SU-DHL-6 (cell line): Measurements from ENCODE around the gene LCE1A.

Experiments
- EZH2phosphoT487 ChIP-seq: fragments of 200-600 bp; sonication (generic), shearing (Covaris generic); conservative IDR thresholded peaks from 2 replicates; pipeline ENCODE4 v1.6.1; 2018; ENCODE audit warnings: mild to moderate bottlenecking, antibody characterized with exemption, low read length, moderate library complexity, mixed read lengths
- TF ChIP-seq, protein P1 (sequence below): fragments of 200-600 bp; sonication (generic); IDR thresholded peaks from one replicate; pipeline ENCODE4 v1.5.1; 2017; ENCODE audit warnings: antibody characterized with exemption, mild to moderate bottlenecking, low read length, moderate library complexity; ENCODE audit not compliant: insufficient read depth, poor library complexity, severe bottlenecking

- TF ChIP-seq, protein P1, sequence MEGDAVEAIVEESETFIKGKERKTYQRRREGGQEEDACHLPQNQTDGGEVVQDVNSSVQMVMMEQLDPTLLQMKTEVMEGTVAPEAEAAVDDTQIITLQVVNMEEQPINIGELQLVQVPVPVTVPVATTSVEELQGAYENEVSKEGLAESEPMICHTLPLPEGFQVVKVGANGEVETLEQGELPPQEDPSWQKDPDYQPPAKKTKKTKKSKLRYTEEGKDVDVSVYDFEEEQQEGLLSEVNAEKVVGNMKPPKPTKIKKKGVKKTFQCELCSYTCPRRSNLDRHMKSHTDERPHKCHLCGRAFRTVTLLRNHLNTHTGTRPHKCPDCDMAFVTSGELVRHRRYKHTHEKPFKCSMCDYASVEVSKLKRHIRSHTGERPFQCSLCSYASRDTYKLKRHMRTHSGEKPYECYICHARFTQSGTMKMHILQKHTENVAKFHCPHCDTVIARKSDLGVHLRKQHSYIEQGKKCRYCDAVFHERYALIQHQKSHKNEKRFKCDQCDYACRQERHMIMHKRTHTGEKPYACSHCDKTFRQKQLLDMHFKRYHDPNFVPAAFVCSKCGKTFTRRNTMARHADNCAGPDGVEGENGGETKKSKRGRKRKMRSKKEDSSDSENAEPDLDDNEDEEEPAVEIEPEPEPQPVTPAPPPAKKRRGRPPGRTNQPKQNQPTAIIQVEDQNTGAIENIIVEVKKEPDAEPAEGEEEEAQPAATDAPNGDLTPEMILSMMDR, result peak; percentile 62
- TF ChIP-seq EZH2phosphoT487, result no peak
These were observed 42.6 kb downstream of the LCE1A start for GRCh38 chr1:152869808-152870419.
